Liver (tissue), 3 donors: ENCODE data around the gene SYNM.

Experiments
- CTCF ChIP-seq: fragments of 150-350 bp; IDR thresholded peaks from 2 replicates; pipeline ENCODE4 v1.5.1; 2017; ENCODE audit warnings: improper control_type of control experiment, low read depth, low read length; ENCODE audit not compliant: missing input control
- GABPA ChIP-seq, 2 donors: IDR thresholded peaks in 1 of 2; conservative IDR thresholded peaks in 1 of 2; 2 replicates each; pipeline ENCODE4 v1.6.1; 2016; ENCODE audit warnings: antibody characterized with exemption in 2 of 2, mild to moderate bottlenecking in 1 of 2, moderate library complexity in 1 of 2
- JUND ChIP-seq, 2 donors: IDR thresholded peaks; 2 replicates each; pipeline ENCODE4 v1.6.1; 2016; ENCODE audit warnings: antibody characterized with exemption in 2 of 2
- TF ChIP-seq, protein P1 (sequence below): IDR thresholded peaks from 2 replicates; pipeline ENCODE4 v1.6.1; 2016; ENCODE audit warnings: antibody characterized with exemption
- TF ChIP-seq, protein P2 (sequence below): IDR thresholded peaks from 2 replicates; pipeline ENCODE4 v1.6.1; 2016; ENCODE audit warnings: antibody characterized with exemption
- donor health status: healthy.
- donor health status: healthy.

- TF ChIP-seq CTCF (no peak), JUND (IDR thresholded peaks at IDR 0.05) (no peak), GABPA (IDR thresholded peaks at IDR 0.05 in 1 of 2, conservative IDR thresholded peaks at IDR 0.05 in 1 of 2) (no peak)
- TF ChIP-seq, protein P1, sequence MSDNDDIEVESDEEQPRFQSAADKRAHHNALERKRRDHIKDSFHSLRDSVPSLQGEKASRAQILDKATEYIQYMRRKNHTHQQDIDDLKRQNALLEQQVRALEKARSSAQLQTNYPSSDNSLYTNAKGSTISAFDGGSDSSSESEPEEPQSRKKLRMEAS = no peak
- TF ChIP-seq, protein P2, sequence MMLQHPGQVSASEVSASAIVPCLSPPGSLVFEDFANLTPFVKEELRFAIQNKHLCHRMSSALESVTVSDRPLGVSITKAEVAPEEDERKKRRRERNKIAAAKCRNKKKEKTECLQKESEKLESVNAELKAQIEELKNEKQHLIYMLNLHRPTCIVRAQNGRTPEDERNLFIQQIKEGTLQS = no peak
Measured at GRCh38 chr15:99097441-99098410, 7.2 kb upstream of the SYNM start.
